ENCODE results near the gene JHY.
"Not testable (repeated sequence)": the region's sequence is repeated elsewhere in the genome, so short reads cannot be mapped to it uniquely, and the experiment has no call there.

Gene JHY

GRCh38 chr11:122882189-122882856 is at the start of gene JHY:
TSS of gene JHY (plus strand) at chr11:122882759. CDS start at chr11:122885850, 3,091 bp downstream.
- DNase-seq, result no peak

GRCh38 chr11:122833846-122834464 is 48.6 kb upstream of the JHY start:
- no peak for DNase-seq

- no peak for DNase-seq
Observed at GRCh38 chr11:122836916-122837315, 45.6 kb upstream of the JHY start.

GRCh38 chr11:122837528-122838346 is 44.8 kb upstream of the JHY start:
- no peak for DNase-seq

- DNase-seq, result no peak
Observed at GRCh38 chr11:122843281-122844141, 39.0 kb upstream of the JHY start.

- no peak for DNase-seq
Observed at GRCh38 chr11:122847466-122847865, 35.1 kb upstream of the JHY start.

GRCh38 chr11:122848186-122848585 is 34.4 kb upstream of the JHY start:
- no peak for DNase-seq

- DNase-seq, result no peak
Observed at GRCh38 chr11:122850076-122850631, 32.4 kb upstream of the JHY start.

- DNase-seq, result no peak
Observed at GRCh38 chr11:122851366-122851966, 31.1 kb upstream of the JHY start.

GRCh38 chr11:122852074-122852795 is 30.3 kb upstream of the JHY start:
- no peak for DNase-seq

GRCh38 chr11:122852796-122853160 is 29.8 kb upstream of the JHY start:
- no peak for DNase-seq

GRCh38 chr11:122853261-122853660 is 29.3 kb upstream of the JHY start:
- no peak for DNase-seq

- peak; percentile 30 for DNase-seq
Observed at GRCh38 chr11:122853971-122854446, 28.6 kb upstream of the JHY start.

- no peak for DNase-seq
Observed at GRCh38 chr11:122861631-122862030, 20.9 kb upstream of the JHY start.

GRCh38 chr11:122862091-122862490 is 20.5 kb upstream of the JHY start:
- DNase-seq, result no peak

GRCh38 chr11:122863154-122863553 is 19.4 kb upstream of the JHY start:
- DNase-seq, result not testable (repeated sequence)

GRCh38 chr11:122863704-122864326 is 18.7 kb upstream of the JHY start:
- no peak for DNase-seq

- DNase-seq, result no peak
Observed at GRCh38 chr11:122864386-122865115, 18.0 kb upstream of the JHY start.

- no peak for DNase-seq
Observed at GRCh38 chr11:122869622-122870021, 12.9 kb upstream of the JHY start.

GRCh38 chr11:122871302-122871701 is 11.3 kb upstream of the JHY start:
- DNase-seq, result no peak

All from NCI-H2171 (cell line).